GM12873 (cell line): ENCODE data around the gene CES2.

Experiments
- TF ChIP-seq, protein P1 (sequence below): IDR thresholded peaks from 2 replicates; pipeline ENCODE4 v1.5.1; 2012; ENCODE audit warnings: low read depth, mild to moderate bottlenecking, moderate library complexity, low read length, control low read depth; ENCODE audit not compliant: insufficient read depth; ENCODE audit errors: missing control alignments

Gene CES2

DNA sequence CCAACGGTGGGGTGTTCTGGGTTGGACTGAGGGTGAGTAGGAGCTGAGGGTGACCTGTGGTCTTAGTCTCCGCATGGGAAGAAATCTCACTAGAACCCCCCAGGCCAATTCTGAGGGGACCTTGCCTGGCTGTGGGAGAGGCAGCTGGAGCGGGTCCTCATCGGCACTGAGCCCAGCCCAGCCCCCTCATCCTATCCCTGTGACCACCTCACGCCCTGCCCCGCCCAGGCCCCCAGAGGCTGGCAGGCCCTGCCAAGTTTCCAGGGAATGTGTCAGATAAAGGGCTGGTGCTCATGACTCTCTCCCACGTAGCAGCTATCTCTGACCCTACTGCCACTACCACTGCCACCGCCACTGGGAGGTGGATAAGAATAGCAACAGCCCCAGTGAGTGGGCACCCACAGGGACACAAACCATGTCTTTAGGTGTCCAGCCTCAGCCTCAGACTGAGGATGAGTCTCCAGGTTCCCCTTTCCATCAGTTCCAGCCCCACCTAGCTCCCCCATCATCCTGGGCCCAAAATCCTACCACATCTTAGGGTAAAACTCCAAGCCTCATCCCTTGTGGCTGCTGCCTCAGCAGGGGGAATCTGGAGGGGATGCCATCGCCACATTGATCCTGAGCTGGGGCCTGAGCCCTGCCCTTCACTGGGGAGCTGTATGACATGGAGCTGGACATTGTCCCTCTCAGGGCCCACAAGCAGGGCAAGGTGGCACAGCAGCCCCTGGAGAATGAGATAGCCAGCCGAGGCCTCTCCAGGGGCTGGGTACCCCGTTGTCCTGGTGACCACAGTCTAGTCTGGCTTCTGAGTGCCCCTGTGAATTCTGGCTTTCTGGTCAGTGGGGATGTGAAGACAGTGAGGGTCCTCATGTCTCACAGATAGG lies 31.5 kb upstream of the CES2 start:
- TF ChIP-seq, protein P1, sequence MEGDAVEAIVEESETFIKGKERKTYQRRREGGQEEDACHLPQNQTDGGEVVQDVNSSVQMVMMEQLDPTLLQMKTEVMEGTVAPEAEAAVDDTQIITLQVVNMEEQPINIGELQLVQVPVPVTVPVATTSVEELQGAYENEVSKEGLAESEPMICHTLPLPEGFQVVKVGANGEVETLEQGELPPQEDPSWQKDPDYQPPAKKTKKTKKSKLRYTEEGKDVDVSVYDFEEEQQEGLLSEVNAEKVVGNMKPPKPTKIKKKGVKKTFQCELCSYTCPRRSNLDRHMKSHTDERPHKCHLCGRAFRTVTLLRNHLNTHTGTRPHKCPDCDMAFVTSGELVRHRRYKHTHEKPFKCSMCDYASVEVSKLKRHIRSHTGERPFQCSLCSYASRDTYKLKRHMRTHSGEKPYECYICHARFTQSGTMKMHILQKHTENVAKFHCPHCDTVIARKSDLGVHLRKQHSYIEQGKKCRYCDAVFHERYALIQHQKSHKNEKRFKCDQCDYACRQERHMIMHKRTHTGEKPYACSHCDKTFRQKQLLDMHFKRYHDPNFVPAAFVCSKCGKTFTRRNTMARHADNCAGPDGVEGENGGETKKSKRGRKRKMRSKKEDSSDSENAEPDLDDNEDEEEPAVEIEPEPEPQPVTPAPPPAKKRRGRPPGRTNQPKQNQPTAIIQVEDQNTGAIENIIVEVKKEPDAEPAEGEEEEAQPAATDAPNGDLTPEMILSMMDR: no peak

DNA sequence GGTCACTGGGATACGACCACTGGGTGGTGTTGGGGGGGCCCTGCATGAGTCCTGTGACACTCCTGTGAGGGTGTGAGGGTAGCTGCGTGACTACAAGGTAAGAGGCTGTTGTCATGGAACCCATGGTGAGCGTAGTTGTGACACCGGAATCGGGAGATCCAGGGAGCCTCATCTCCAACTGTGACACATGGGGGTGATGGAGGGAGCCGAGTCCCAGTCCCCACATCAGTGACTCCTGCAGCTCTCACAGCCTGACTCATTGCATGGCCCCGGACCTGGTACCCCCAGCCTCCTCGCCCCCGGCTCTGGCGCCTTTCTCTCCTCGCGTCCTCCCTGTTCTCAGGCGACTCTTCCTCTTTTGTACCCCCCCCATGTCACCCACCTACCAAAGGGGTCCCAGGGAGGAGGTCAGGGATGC lies 30.9 kb upstream of the CES2 start:
- TF ChIP-seq, protein P1: no peak

DNA sequence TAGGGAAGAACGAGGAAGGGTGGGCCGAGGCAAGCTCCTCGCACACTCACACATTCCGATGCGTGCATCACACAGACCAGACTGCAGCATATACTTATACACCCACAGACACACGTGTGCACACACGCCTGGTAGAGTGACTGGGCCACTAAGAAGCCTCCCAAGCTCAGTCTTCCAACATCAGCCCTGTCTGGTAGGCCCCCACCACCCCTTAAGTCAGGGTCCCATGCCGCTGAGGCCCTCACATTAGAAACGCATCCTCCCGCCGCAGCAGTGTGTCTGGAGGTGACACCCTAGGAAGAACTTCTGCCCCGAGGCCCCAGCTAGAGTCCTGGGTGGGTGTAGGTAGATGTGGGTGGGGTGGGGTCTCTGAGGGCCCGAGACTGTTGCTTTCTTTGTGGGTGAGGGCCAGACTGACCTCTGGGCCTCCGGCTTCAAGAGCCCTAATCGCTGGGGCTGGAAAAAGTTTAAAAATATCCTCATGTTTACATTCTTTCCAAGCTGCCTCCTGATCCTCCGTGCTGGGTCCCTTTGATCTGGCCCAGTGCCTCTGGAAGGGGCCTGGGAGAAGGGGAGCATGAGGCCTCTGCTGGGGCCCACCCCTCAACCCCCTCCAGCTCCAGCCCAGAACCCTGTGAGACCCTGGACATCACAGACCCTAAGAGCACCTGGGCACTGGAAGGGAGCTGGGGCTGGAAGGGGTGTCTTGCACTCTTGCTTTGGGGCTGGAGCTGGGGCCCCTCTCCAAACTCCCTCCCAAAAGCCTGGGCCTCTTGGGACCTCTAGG lies 30.3 kb upstream of the CES2 start:
- TF ChIP-seq, protein P1: no peak

DNA sequence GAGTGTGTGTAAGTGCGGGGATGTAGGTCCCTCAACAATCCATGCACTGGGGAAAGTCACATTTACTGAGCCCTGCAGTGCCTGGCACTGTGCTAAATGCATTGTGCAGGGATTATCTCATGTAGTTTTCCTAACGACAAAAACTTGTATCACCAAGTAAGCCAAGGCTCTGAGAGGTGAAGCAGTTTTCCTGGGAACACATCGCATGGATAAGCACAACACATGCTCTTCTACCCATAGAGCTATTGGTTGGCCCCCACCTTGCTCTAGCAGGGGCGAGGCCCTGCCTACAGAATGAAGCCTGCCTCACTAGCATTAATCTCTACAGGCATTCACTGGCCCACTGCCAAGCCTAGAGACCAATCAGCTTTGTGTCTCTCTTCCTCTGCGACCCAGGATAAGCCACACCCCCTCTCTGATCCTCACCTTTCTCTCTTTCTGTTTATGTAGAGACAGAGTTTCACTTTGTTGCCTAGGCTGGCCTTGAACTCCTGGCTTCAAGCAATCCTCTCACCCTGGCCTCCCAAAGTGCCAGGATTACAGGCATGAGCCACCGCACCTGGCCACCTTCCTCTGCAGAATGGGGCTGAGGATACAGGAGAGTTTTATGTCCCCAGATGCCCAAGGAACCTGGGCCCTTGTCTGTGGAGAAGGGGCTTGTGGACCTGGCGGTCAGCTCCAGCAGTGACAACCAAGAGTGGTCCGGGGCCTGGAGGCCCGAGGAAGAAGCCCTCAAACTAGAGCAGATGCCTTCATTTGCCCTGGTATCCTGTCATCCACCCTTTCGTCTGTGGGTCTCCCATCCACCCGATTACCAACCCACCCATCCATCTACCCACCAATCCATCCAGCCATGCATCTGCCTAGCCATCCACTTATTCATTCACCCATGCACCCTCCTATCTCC lies 29.4 kb upstream of the CES2 start:
- TF ChIP-seq, protein P1: no peak

DNA sequence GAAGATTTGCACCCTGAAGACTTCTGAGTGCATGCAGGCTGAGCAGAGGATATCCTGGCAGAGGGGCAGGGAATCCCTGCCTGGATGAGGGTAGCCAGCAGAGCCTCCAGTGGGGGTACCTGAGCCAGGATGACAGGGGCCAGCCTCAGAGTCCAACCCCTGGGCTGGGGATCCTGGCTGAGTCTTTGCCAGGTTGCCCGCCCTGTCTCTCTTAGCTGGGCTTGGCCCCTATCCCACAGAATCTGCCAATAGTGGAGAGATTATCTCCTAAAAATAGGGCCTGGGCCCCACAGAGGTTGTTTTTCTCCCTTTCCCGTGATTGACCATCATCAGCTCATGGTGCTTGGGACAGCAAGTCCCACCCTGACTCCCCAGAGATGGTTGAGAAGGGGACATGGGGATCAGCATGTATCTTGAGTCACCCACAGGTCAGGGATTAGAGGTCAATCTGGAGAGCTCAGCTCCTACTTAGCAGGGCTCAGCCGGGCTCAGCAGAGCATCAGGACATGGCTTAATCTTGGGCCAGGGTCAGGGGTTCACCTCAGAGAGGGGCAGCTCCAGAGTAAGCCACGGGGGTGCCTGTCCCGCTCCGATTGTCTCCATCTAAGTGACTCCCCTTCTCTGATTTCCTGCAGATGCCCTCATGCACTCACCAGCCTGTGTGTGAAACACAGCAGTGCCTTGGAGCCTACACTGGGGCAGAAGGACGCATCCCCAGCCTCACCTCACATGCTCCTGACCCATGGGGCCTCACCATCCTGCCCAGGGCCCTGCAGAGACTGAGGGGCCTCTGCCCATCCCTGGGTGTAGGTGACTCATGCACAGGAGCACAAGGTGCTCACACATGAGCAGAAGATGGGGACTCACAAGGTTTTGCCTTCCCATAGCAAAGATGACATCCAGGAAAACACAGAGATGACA lies 28.1 kb upstream of the CES2 start:
- TF ChIP-seq, protein P1: no peak

DNA sequence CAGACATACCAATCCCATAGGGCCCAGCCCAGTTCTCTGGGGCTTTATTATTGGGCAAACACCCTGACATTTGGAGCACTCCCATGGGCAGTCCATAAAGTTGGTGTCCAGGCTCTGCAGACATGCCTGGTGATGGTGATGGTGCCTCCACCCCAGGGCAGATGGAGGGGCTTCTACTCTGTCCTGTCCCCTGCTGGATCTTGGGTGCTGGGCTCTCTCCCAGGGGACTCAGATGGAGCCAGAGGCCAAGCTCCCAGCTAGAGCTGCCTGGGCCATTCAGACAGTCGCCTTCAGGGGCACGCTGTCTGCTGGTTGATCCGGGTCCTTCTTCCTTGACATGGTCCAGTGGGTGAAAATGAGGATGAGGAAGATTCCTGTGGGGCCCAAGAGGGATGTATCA lies 27.2 kb upstream of the CES2 start:
- TF ChIP-seq, protein P1: no peak
